Activated CD4-positive, alpha-beta T cell treated with anti-CD3 and anti-CD28 coated beads for 36 hours (primary cell): ENCODE data around the gene ZNF787. TPM values are rescaled to one million over a fixed set of nuclear protein-coding genes. Genes with fewer than 3 reads are reported as not detected.

ENCODE experiments used
- ATAC-seq: fragments of 200-7000 bp; cut with Tn5 transposase; one replicate; pipeline ENCODE4 v1.10.0; 2021; ENCODE audit warnings: mild to moderate bottlenecking, moderate library complexity
- CTCF ChIA-PET: fragments of 350-600 bp; sonication (Branson Sonifier 250); formaldehyde crosslinking; loops from one replicate; lab custom pipeline; 2021; ENCODE audit warnings: antibody characterized with exemption; lab: Charles Lee
- POLR2A ChIA-PET: fragments of 350-600 bp; sonication (Branson Sonifier 250); formaldehyde crosslinking; loops from one replicate; lab custom pipeline; 2021; ENCODE audit warnings: antibody characterized with exemption, inconsistent platforms; lab: Charles Lee
- DNase-seq: peaks from one replicate; pipeline ENCODE4 v3.0.0-alpha.2; 2020
- H3K27ac Mint-ChIP-seq: one replicate; pipeline ENCODE4 v1.8.0; 2021; ENCODE audit warnings: mixed read lengths
- H3K27me3 Mint-ChIP-seq: one replicate; pipeline ENCODE4 v1.8.0; 2021; ENCODE audit warnings: mixed read lengths
- H3K36me3 Mint-ChIP-seq: one replicate; pipeline ENCODE4 v1.8.0; 2021; ENCODE audit warnings: low read depth, mixed read lengths
- H3K4me1 Mint-ChIP-seq: one replicate; pipeline ENCODE4 v1.8.0; 2021; ENCODE audit warnings: mixed read lengths
- H3K4me3 Mint-ChIP-seq: one replicate; pipeline ENCODE4 v1.8.0; 2021; ENCODE audit warnings: mild to moderate bottlenecking, moderate library complexity, mixed read lengths
- H3K9me3 Mint-ChIP-seq: one replicate; pipeline ENCODE4 v1.8.0; 2021; ENCODE audit warnings: low read depth, mixed read lengths
- intact Hi-C, 2 experiments: fragments of 100-400 bp; cut with DNase I in 1 of 2; cut with micrococcal nuclease in 1 of 2; formaldehyde crosslinking; loops; one replicate each; pipeline versions ENCODE4 v1.14.2 to v1.15.1; 2022 to 2024; cut with DNase I, micrococcal nuclease
- total RNA-seq, 2 experiments: library from RNA; stranded (reverse); gene quantifications; one replicate each; pipeline ENCODE4 v1.2.3, GENCODE V29; 2021

The ZNF787 gene
- total RNA-seq, 2 experiments from 2014 or later = 27.6 to 28.4 TPM

- H3K36me3 Mint-ChIP-seq = no peaks in the 10 kb centered on the region
These were observed 13.0 kb upstream of the ZNF787 start for GRCh38 chr19:56133858-56134653.

GRCh38 chr19:56132316-56132822, 11.3 kb upstream of the ZNF787 start:
- Mint-ChIP-seq H3K9me3 (no peaks in the 10 kb centered on the region), H3K4me3 (no peak overlapping the region), H3K4me1 (no peaks in the 10 kb centered on the region), H3K27ac (no peak overlapping the region), H3K36me3 (no peaks in the 10 kb centered on the region), H3K27me3 (no peaks in the 10 kb centered on the region)
- ATAC-seq (no peak), DNase-seq (no peak)
- POLR2A ChIA-PET = no interaction called here
- intact Hi-C loops = no loop called here
- CTCF ChIA-PET = interaction anchor here (0.5 to 0.6 kb wide), 2 partner anchors 66 to 336 kb away, joined by 3 read pairs; no protein-coding TSS in a partner anchor

More at GRCh38 chr19:56133858-56134653, 13.0 kb upstream of the ZNF787 start:
- H3K27ac Mint-ChIP-seq = no peak overlapping the region
- H3K4me1 Mint-ChIP-seq = no peaks in the 10 kb centered on the region
- DNase-seq (no peak), ATAC-seq (no peak)
- intact Hi-C loops = no loop called here
- POLR2A ChIA-PET = no interaction called here
- H3K27me3 Mint-ChIP-seq = no peaks in the 10 kb centered on the region
- no peak overlapping the region for H3K4me3 Mint-ChIP-seq
- H3K9me3 Mint-ChIP-seq = no peaks in the 10 kb centered on the region
- CTCF ChIA-PET = interaction anchor here (0.7 kb wide), 1 partner anchor 29 kb away, joined by 3 read pairs; no protein-coding TSS in a partner anchor

GRCh38 chr19:56131651-56132050, 10.6 kb upstream of the ZNF787 start:
- no peaks in the 10 kb centered on the region for H3K27me3 Mint-ChIP-seq
- DNase-seq = no peak
- CTCF ChIA-PET = no interaction called here
- H3K4me1 Mint-ChIP-seq = no peaks in the 10 kb centered on the region
- H3K27ac Mint-ChIP-seq = no peak overlapping the region
- no peak overlapping the region for H3K4me3 Mint-ChIP-seq
- H3K9me3 Mint-ChIP-seq = no peaks in the 10 kb centered on the region
- POLR2A ChIA-PET = no interaction called here
- H3K36me3 Mint-ChIP-seq = no peaks in the 10 kb centered on the region
- intact Hi-C loops = no loop called here
- no peak for ATAC-seq

GRCh38 chr19:56130006-56130405, 8.9 kb upstream of the ZNF787 start:
- ATAC-seq (no peak), DNase-seq (no peak)
- Mint-ChIP-seq H3K4me1 (peaks cover 5% of the 10 kb centered on the region), H3K27ac (no peak overlapping the region), H3K36me3 (no peaks in the 10 kb centered on the region), H3K9me3 (no peaks in the 10 kb centered on the region), H3K4me3 (no peak overlapping the region), H3K27me3 (no peaks in the 10 kb centered on the region)
- POLR2A ChIA-PET = no interaction called here
- CTCF ChIA-PET = no interaction called here
- intact Hi-C loops = no loop called here

GRCh38 chr19:56126983-56127780, 6.1 kb upstream of the ZNF787 start:
- POLR2A ChIA-PET = no interaction called here
- no peaks in the 10 kb centered on the region for H3K9me3 Mint-ChIP-seq
- ATAC-seq (no peak), DNase-seq (no peak)
- H3K36me3 Mint-ChIP-seq = no peaks in the 10 kb centered on the region
- H3K27me3 Mint-ChIP-seq = no peaks in the 10 kb centered on the region
- H3K4me1 Mint-ChIP-seq = peaks cover 16% of the 10 kb centered on the region
- intact Hi-C loops = loop anchor here in 1 of 2 experiments (10.0 kb wide), 2 partner anchors 742 to 1012 kb away; partner anchors contain the start of genes PPP1R12C, RPL28 and TMEM238
- no peak overlapping the region for H3K27ac Mint-ChIP-seq
- H3K4me3 Mint-ChIP-seq = no peak overlapping the region
- CTCF ChIA-PET = no interaction called here

- POLR2A ChIA-PET = no interaction called here
- no peaks in the 10 kb centered on the region for H3K27me3 Mint-ChIP-seq
These were observed 4.9 kb upstream of the ZNF787 start for GRCh38 chr19:56125806-56126590.

GRCh38 chr19:56124578-56124977, 3.5 kb upstream of the ZNF787 start:
- POLR2A ChIA-PET = no interaction called here
- no peak for DNase-seq
- Mint-ChIP-seq H3K4me3 (no peak overlapping the region), H3K4me1 (peaks cover 29% of the 10 kb centered on the region), H3K27me3 (no peaks in the 10 kb centered on the region), H3K36me3 (peaks cover 6% of the 10 kb centered on the region), H3K27ac (peak overlapping the region; percentile 59), H3K9me3 (no peaks in the 10 kb centered on the region)
- ATAC-seq = no peak
- CTCF ChIA-PET = interaction anchor here (0.7 kb wide), 1 partner anchor 13 kb away, joined by 3 read pairs; no protein-coding TSS in a partner anchor
- intact Hi-C loops = loop anchor here in 1 of 2 experiments (5.0 to 10.0 kb wide), 3 partner anchors 740 to 1010 kb away; partner anchors contain the start of genes PPP1R12C, PPP6R1, RPL28 and TMEM238

More at GRCh38 chr19:56125806-56126590, 4.9 kb upstream of the ZNF787 start:
- Mint-ChIP-seq H3K27ac (no peak overlapping the region), H3K4me3 (no peak overlapping the region), H3K4me1 (peaks cover 23% of the 10 kb centered on the region), H3K9me3 (no peaks in the 10 kb centered on the region), H3K36me3 (no peaks in the 10 kb centered on the region)
- DNase-seq = no peak
- ATAC-seq = no peak
- intact Hi-C loops = loop anchor here in 1 of 2 experiments (10.0 kb wide), 2 partner anchors 741 to 1011 kb away; partner anchors contain the start of genes PPP1R12C, RPL28 and TMEM238
- CTCF ChIA-PET = interaction anchor here (0.9 kb wide), 1 partner anchor 54 kb away, joined by 3 read pairs; no protein-coding TSS in a partner anchor

GRCh38 chr19:56123266-56123891, 2.3 kb upstream of the ZNF787 start:
- ATAC-seq = no peak
- Mint-ChIP-seq H3K4me1 (peaks cover 41% of the 10 kb centered on the region), H3K4me3 (no peak overlapping the region), H3K27me3 (no peaks in the 10 kb centered on the region), H3K27ac (no peak overlapping the region), H3K9me3 (no peaks in the 10 kb centered on the region), H3K36me3 (peaks cover 14% of the 10 kb centered on the region)
- intact Hi-C loops = loop anchor here in 1 of 2 experiments (5.0 to 10.0 kb wide), 3 partner anchors 739 to 1009 kb away; partner anchors contain the start of genes PPP1R12C, PPP6R1, RPL28 and TMEM238
- CTCF ChIA-PET = interaction anchor here (1.6 kb wide), 1 partner anchor 17 kb away, joined by 4 read pairs; no protein-coding TSS in a partner anchor
- no peak for DNase-seq
- POLR2A ChIA-PET = no interaction called here

- intact Hi-C loops = loop anchor here (1.0 to 10.0 kb wide), 13 partner anchors 9 to 1006 kb away; partner anchors contain the start of genes EPN1 (in 1 of the 2), FIZ1 (in 1 of the 2), KMT5C (in 1 of the 2) and PPP1R12C (in 1 of the 2)
- POLR2A ChIA-PET = interaction anchor here (0.6 to 2.6 kb wide), 5 partner anchors 21 to 521 kb away, joined by 3 to 19 read pairs (median 3); partner anchors contain the start of genes FIZ1 and ZNF444
- Mint-ChIP-seq H3K4me3 (peak overlapping the region; percentile 82), H3K27ac (peak overlapping the region; percentile 91), H3K36me3 (peaks cover 19% of the 10 kb centered on the region), H3K4me1 (peaks cover 45% of the 10 kb centered on the region), H3K9me3 (no peaks in the 10 kb centered on the region), H3K27me3 (no peaks in the 10 kb centered on the region)
- CTCF ChIA-PET = interaction anchor here (1.0 kb wide), 1 partner anchor 194 kb away, joined by 3 read pairs; no protein-coding TSS in a partner anchor
- ATAC-seq (peak; percentile 18), DNase-seq (peak; percentile 90)
These were observed 520 bp downstream of the ZNF787 start for GRCh38 chr19:56120371-56121179.
